Measurements from ENCODE around the gene CDON. TPM values are rescaled to one million over a fixed set of nuclear protein-coding genes. Genes with fewer than 3 reads are reported as not detected.

The CDON gene
- total RNA-seq, 2 donors from 2014 or later: 9.8 to 26.9 TPM

- intact Hi-C loops (cut with DNase I): no loop called here
- no peaks in the 10 kb centered on the region for H3K27me3 ChIP-seq (replicated peaks; ENCODE audit: insufficient read depth)
- TF ChIP-seq POLR2A (IDR thresholded peaks at IDR 0.05) (no peak), POLR2AphosphoS5 (IDR thresholded peaks at IDR 0.05) (no peak), CTCF (IDR thresholded peaks at IDR 0.05) (no peak)
- H3K9me3 ChIP-seq: no peaks in the 10 kb centered on the region
- DNase-seq (ENCODE audit: low spot score): no peak
- no peaks in the 10 kb centered on the region for H3K4me1 ChIP-seq (replicated peaks)
- no peak overlapping the region for H3K27ac ChIP-seq
- no peaks in the 10 kb centered on the region for H3K36me3 ChIP-seq
- 56% methylated on average over 3 of the region's 3 CpGs for WGBS
- no peak overlapping the region for H3K4me3 ChIP-seq
Measured at GRCh38 chr11:126051117-126051516, 11.5 kb downstream of the CDON start.

- no peaks in the 10 kb centered on the region for H3K4me1 ChIP-seq (replicated peaks)
- no peak for DNase-seq (ENCODE audit: low spot score)
- no peaks in the 10 kb centered on the region for H3K9me3 ChIP-seq
- no peak overlapping the region for H3K27ac ChIP-seq
- H3K36me3 ChIP-seq: no peaks in the 10 kb centered on the region
- WGBS: 79% methylated on average over 1 of the region's 1 CpG
- intact Hi-C loops (cut with DNase I): no loop called here
- no peak overlapping the region for H3K4me3 ChIP-seq
- TF ChIP-seq POLR2A (IDR thresholded peaks at IDR 0.05) (no peak), POLR2AphosphoS5 (IDR thresholded peaks at IDR 0.05) (no peak), CTCF (IDR thresholded peaks at IDR 0.05) (no peak)
- H3K27me3 ChIP-seq (replicated peaks; ENCODE audit: insufficient read depth): no peaks in the 10 kb centered on the region
Measured at GRCh38 chr11:126049159-126049558, 13.5 kb downstream of the CDON start.

- H3K36me3 ChIP-seq: no peaks in the 10 kb centered on the region
- intact Hi-C loops (cut with DNase I): no loop called here
- H3K4me3 ChIP-seq: no peak overlapping the region
- DNase-seq (ENCODE audit: low spot score): no peak
- TF ChIP-seq POLR2AphosphoS5 (IDR thresholded peaks at IDR 0.05) (no peak), POLR2A (IDR thresholded peaks at IDR 0.05) (no peak), CTCF (IDR thresholded peaks at IDR 0.05) (no peak)
- H3K4me1 ChIP-seq (replicated peaks): no peaks in the 10 kb centered on the region
- WGBS: 74% methylated on average over 5 of the region's 5 CpGs
- no peak overlapping the region for H3K27ac ChIP-seq
- no peaks in the 10 kb centered on the region for H3K9me3 ChIP-seq
- H3K27me3 ChIP-seq (replicated peaks; ENCODE audit: insufficient read depth): no peaks in the 10 kb centered on the region
Measured at GRCh38 chr11:126048197-126048596, 14.5 kb downstream of the CDON start.

GRCh38 chr11:126046570-126047195 is 16.0 kb downstream of the CDON start:
- DNase-seq (ENCODE audit: low spot score): no peak
- no peaks in the 10 kb centered on the region for H3K4me1 ChIP-seq (replicated peaks)
- H3K27ac ChIP-seq: no peak overlapping the region
- intact Hi-C loops (cut with DNase I): no loop called here
- H3K27me3 ChIP-seq (replicated peaks; ENCODE audit: insufficient read depth): no peaks in the 10 kb centered on the region
- H3K36me3 ChIP-seq: no peaks in the 10 kb centered on the region
- 83% methylated on average over 5 of the region's 5 CpGs for WGBS
- no peak overlapping the region for H3K4me3 ChIP-seq
- H3K9me3 ChIP-seq: no peaks in the 10 kb centered on the region
- TF ChIP-seq CTCF (IDR thresholded peaks at IDR 0.05) (no peak), POLR2A (IDR thresholded peaks at IDR 0.05) (no peak), POLR2AphosphoS5 (IDR thresholded peaks at IDR 0.05) (no peak)

GRCh38 chr11:126039485-126040271 is 23.0 kb downstream of the CDON start:
- TF ChIP-seq POLR2A (IDR thresholded peaks at IDR 0.05) (no peak), CTCF (IDR thresholded peaks at IDR 0.05) (no peak), POLR2AphosphoS5 (IDR thresholded peaks at IDR 0.05) (no peak)
- H3K27ac ChIP-seq: no peak overlapping the region
- H3K4me3 ChIP-seq: no peak overlapping the region
- no peak for DNase-seq (ENCODE audit: low spot score)
- 88% methylated on average over 9 of the region's 9 CpGs for WGBS
- no peaks in the 10 kb centered on the region for H3K4me1 ChIP-seq (replicated peaks)
- intact Hi-C loops (cut with DNase I): no loop called here
- no peaks in the 10 kb centered on the region for H3K9me3 ChIP-seq
- no peaks in the 10 kb centered on the region for H3K36me3 ChIP-seq
- H3K27me3 ChIP-seq (replicated peaks; ENCODE audit: insufficient read depth): no peaks in the 10 kb centered on the region
